Lower leg skin (tissue), 4 donors: Measurements from ENCODE around the gene REXO4. TPM values are rescaled to one million over a fixed set of nuclear protein-coding genes. Genes with fewer than 3 reads are reported as not detected.

ENCODE experiments used
- DNase-seq, 2 donors: peaks; one replicate each; pipeline ENCODE4 v3.0.0-alpha.2; 2019; ENCODE audit warnings: low spot score in 2 of 2
- H3K4me3 ChIP-seq: fragments of 200-600 bp; sonication (generic); 2 replicates; pipeline ENCODE4 v1.5.1; 2017; ENCODE audit warnings: mild to moderate bottlenecking, low read depth; ENCODE audit not compliant: poor library complexity, severe bottlenecking
- POLR2A ChIP-seq, 2 donors: fragments of 450-650 bp; IDR thresholded peaks; one replicate each; pipeline ENCODE4 v1.6.1; 2016 to 2017; ENCODE audit warnings: antibody characterized with exemption in 2 of 2, mild to moderate bottlenecking in 1 of 2, moderate library complexity in 1 of 2
- WGBS, 2 donors: methylation state at CpG; one replicate each; pipeline ENCODE4 v1.1.5; 2018; 5-methylcytosine and 5-hydroxymethylcytosine counted together
- intact Hi-C: fragments of 100-400 bp; cut with DNase I; formaldehyde crosslinking; loops from one replicate; pipeline ENCODE4 v1.15.0; 2023; ENCODE audit warnings: low total_unique reads
- total RNA-seq, 4 donors: library from RNA; depleted of rRNA; stranded (reverse); fragments of >200 nt; gene quantifications; one replicate each; pipeline ENCODE4 v1.1.0, GENCODE V29; 2016
- TF ChIP-seq, protein P1 (sequence below), 3 donors: fragments of 450-650 bp; IDR thresholded peaks; one replicate each; pipeline ENCODE4 v1.5.1; 2016; ENCODE audit warnings: antibody characterized with exemption in 3 of 3, mild to moderate bottlenecking in 3 of 3, moderate library complexity in 2 of 3

Gene REXO4
- total RNA-seq, 4 donors from 2014 or later, result 18.8 to 26.5 (median 24.6) TPM

DNA sequence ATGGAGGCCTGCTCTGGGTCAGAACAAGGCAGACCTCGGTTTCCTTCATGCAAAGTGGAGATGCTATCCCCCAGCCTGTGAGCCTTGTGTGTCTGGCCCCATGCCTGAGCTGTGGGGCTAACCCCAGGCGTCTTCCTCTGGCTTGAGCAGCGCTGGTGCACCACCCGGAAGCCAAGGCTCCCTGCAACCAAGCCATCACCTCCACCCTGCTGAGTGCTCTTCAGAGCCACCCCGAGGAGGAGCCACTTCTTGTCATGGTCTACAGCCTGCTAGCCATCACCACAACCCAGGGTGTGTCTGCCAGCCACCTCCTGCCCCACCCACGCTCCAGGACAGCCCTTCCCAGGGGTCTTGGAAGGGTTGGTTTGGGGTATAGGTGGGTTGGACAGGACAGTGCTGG, 16.2 kb downstream of the REXO4 start:
- WGBS, 2 donors, result 72 to 85% methylated on average over 6 of the region's 6 CpGs
- H3K4me3 ChIP-seq, result no peak overlapping the region

DNA sequence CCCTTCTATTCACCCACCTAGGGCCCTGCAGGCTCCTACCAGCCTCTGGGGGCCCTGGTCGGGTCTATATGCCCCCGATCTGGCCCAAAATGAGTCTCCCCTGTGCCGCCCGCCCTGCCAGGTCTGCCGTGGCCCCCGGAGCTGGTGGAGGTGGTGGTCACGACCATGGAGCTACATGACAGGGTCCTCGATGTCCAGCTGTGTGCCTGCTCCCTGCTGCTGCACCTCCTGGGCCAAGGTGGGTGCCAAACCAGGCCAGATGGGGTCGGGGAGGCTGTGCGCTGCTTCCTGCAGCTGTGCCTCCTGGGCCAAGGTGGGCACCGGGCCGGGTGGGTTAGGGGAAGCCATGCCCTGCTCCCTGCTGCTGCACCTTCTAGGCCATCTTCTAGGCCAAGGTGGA, 17.5 kb downstream of the REXO4 start:
- H3K4me3 ChIP-seq, result no peak overlapping the region
- DNase-seq, result no peak
- intact Hi-C loops, result no loop called here
- 87 to 91% methylated on average over 3 to 10 of the region's 12 CpGs for WGBS, 2 donors
- no peak for TF ChIP-seq POLR2A (IDR thresholded peaks at IDR 0.05)
- TF ChIP-seq, protein P1, sequence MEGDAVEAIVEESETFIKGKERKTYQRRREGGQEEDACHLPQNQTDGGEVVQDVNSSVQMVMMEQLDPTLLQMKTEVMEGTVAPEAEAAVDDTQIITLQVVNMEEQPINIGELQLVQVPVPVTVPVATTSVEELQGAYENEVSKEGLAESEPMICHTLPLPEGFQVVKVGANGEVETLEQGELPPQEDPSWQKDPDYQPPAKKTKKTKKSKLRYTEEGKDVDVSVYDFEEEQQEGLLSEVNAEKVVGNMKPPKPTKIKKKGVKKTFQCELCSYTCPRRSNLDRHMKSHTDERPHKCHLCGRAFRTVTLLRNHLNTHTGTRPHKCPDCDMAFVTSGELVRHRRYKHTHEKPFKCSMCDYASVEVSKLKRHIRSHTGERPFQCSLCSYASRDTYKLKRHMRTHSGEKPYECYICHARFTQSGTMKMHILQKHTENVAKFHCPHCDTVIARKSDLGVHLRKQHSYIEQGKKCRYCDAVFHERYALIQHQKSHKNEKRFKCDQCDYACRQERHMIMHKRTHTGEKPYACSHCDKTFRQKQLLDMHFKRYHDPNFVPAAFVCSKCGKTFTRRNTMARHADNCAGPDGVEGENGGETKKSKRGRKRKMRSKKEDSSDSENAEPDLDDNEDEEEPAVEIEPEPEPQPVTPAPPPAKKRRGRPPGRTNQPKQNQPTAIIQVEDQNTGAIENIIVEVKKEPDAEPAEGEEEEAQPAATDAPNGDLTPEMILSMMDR (IDR thresholded peaks at IDR 0.05), result no peak

More for the DNA sequence above, 16.2 kb downstream of the REXO4 start:
- DNase-seq, result no peak
- TF ChIP-seq, protein P1 (IDR thresholded peaks at IDR 0.05), result no peak
- no peak for TF ChIP-seq POLR2A (IDR thresholded peaks at IDR 0.05)
- intact Hi-C loops, result no loop called here

DNA sequence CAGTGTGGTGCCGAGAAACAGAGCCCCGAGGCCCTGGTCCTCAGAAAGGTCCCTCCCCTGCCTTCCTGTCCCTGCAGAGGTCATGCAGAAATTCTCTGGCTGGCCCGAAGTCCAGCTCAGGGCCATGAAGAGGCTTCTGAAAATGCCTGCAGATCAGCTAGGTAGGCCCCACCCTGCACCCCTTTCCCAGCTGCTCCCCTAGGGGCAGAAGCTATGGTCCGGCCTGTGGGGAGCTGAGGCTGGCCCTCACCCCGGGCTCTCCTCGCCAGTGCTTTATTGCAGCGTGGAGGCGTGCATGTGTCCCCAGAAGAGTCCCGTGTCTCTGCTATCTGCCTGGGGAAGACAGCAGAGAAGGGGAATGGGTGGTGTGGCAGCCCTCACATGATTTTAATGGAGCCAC, 19.9 kb downstream of the REXO4 start:
- DNase-seq, result no peak
- 63 to 64% methylated on average over 9 of the region's 9 CpGs for WGBS, 2 donors
- H3K4me3 ChIP-seq, result no peak overlapping the region
- intact Hi-C loops, result no loop called here
- TF ChIP-seq POLR2A (IDR thresholded peaks at IDR 0.05), result no peak
- TF ChIP-seq, protein P1 (IDR thresholded peaks at IDR 0.05), result no peak

DNA sequence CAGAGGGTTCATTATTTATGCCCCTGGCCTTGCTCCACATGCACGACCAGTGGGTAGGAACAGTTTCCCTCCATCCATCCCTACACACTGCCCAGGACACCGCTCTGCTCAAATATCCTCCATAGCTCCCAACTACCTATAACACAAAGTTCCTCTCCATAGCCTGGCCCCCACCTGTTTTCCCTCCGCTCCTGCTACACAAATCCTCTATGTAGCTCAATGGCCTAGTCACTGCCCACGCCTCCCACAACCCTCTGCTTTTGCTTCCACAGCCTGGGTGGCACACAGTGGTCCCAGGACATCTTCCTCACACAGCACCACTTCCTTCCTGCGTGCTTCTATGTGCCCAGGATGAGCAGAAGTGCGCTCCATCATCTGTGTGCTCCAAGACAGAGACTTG, 20.4 kb downstream of the REXO4 start:
- 79 to 87% methylated on average over 6 of the region's 6 CpGs for WGBS, 2 donors
- H3K4me3 ChIP-seq, result no peak overlapping the region
- TF ChIP-seq, protein P1 (IDR thresholded peaks at IDR 0.05), result no peak
- TF ChIP-seq POLR2A (IDR thresholded peaks at IDR 0.05), result no peak
- no peak for DNase-seq
- intact Hi-C loops, result no loop called here

DNA sequence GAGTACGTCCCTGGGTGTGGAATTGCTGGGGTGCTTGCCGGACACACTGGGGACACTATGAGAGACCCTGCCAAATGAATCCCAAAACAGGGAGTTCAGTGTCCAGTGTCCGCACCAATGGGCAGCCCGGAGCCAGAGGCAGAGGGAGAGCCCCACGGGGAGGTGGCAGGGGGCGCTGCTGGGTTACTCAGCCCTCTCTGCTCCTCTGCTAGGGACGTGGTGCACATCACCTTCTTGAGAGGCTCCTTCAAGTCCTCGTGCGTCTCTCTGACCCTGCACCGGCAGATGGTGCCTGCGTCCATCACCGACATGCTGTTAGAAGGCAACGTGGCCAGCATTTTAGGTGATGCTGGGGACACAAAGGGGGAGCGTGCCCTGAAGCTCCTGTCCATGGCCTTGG, 20.9 kb downstream of the REXO4 start:
- H3K4me3 ChIP-seq, result no peak overlapping the region
- TF ChIP-seq, protein P1 (IDR thresholded peaks at IDR 0.05), result no peak
- TF ChIP-seq POLR2A (IDR thresholded peaks at IDR 0.05), result no peak
- 41 to 47% methylated on average over 14 of the region's 14 CpGs for WGBS, 2 donors
- DNase-seq, result no peak
- intact Hi-C loops, result no loop called here

DNA sequence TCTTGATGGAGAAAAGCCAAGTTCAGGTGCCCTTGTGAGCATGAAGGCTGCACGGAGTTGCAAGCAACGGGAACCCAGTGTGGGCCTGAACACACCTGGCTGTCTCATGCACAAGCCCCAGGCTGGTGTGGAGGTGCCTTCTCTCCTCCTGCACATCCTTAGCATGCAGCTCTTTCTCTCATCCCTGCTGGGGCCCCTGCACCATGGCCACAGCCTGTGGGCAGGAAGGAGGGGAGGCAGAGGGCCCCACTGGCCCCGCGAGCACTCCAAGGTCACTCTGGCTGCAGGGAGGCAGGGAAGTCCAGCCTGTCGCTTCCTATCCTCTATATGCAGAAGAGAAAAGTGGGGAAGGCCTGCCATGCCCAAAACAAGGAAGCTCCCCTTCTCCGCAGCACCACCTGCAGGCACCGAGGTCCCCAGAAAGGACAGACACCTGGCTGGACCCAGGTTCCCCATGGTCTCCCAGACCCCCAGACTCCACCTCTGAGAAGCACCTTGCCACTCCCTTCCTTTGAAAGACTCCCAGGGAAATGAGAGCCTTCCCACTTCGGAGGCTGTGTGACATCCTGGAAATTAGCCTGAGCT, 23.0 kb downstream of the REXO4 start:
- intact Hi-C loops, result no loop called here
- WGBS, 2 donors, result 26 to 33% methylated on average over 8 of the region's 8 CpGs
- H3K4me3 ChIP-seq, result no peak overlapping the region
- no peak for TF ChIP-seq POLR2A (IDR thresholded peaks at IDR 0.05)
- TF ChIP-seq, protein P1 (IDR thresholded peaks at IDR 0.05), result no peak
- no peak for DNase-seq
